Right cardiac atrium (tissue), 5 donors: Measurements from ENCODE around the gene KCNK7. TPM values are rescaled to one million over a fixed set of nuclear protein-coding genes. Genes with fewer than 3 reads are reported as not detected.

Experiments
- ATAC-seq, 2 donors: fragments of 200-7000 bp; cut with Tn5 transposase; one replicate each; pipeline versions ENCODE4 v1.8.0 to v1.9.1; 2020; ENCODE audit warnings: moderate library complexity in 2 of 2, mild to moderate bottlenecking in 1 of 2
- DNase-seq, 3 donors: peaks; one replicate each; pipeline ENCODE4 v3.0.0-alpha.2; 2020
- H3K27ac ChIP-seq: one replicate; pipeline ENCODE4 v1.5.1; 2013; ENCODE audit warnings: mild to moderate bottlenecking, low read length, control low read depth, moderate library complexity
- H3K27me3 ChIP-seq: one replicate; pipeline ENCODE4 v1.6.1; 2013; ENCODE audit not compliant: control insufficient read depth, insufficient read depth
- H3K4me1 ChIP-seq: one replicate; pipeline ENCODE4 v1.6.1; 2013; ENCODE audit warnings: low read length; ENCODE audit not compliant: control insufficient read depth, insufficient read depth
- H3K4me3 ChIP-seq: one replicate; pipeline ENCODE4 v1.5.1; 2013; ENCODE audit warnings: low read length, control low read depth
- H3K9me3 ChIP-seq: one replicate; pipeline ENCODE4 v1.6.1; 2013; ENCODE audit warnings: low read length; ENCODE audit not compliant: control insufficient read depth
- WGBS: extraction: QIAGEN DNeasy Blood & Tissue Kit; methylation state at CpG from one replicate; pipeline ENCODE4 v1.1.7; 2013; 5-methylcytosine and 5-hydroxymethylcytosine counted together
- intact Hi-C, 4 donors: fragments of 100-400 bp; cut with DNase I; formaldehyde crosslinking; loops; one replicate each; pipeline versions ENCODE4 v1.11.0 to v1.14.0; 2022 to 2023
- polyA plus RNA-seq: library from polyadenylated mRNA; stranded (reverse); fragments of 200-250 nt; gene quantifications from one replicate; pipeline ENCODE4 v1.2.3, GENCODE V29; 2013
- total RNA-seq, 4 donors: library from RNA; stranded (reverse); fragmentation: NEBNext Ultra II Directional; extraction: Animal tissue kit (Norgen Biotek cat#: 25700); gene quantifications; one replicate each; pipeline ENCODE4 v1.2.1, GENCODE V29; 2021
- donor health status: healthy with polysubstance abuse.
- donor health status: DM: no; HTN: yes; CAD: no.
- donor health status: DM: no; HTN: no; CAD: no.
- donor health status: DM: no; HTN: yes; CAD: no; lungs with severe emphysema.
- donor health status: DM: yes; HTN: yes; CAD: no.

KCNK7 gene
- total and polyA plus RNA-seq, 5 donors: 0.18 to 0.88 (median 0.31) TPM

DNA sequence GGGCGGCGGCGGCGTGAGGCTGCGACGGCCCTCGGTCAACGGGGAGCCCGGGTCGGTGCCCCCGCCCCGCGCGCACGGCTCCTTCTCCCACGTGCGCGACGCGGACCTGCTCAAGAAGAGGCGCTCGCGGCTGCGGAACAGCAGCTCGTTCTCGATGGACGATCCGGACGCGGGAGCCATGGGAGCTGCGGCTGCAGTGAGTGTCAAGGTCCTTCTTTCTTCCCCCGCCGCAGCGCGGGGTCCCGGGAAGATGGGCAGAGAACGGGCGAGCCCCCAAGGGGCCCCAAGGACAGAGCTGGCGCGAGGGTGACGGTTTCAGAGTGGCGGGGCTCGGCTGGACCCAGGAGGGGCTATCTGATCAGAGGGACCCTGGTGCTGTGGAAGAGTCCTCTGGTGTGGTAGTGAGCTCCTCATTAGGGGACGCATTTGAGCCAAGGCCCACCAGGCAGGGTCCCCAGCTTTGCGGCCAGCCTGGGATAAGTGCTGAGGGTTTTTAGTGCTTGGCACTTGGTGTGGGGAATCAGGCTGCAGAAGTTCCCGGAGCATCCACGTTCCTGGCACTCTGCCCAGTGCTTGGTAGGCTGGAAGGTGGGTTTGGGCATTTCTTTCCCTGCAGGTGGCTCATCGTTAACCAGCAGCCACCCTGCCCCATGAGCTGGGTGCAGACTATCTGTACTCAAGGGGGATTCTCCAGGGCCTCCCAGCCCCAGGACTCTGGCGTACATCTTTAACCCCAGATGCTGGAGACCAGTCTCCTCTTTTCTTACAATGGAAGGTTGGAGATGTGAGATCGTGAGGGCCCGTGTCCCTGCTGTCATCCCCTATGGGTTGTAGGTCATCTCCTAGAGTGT lies 10.0 kb downstream of the KCNK7 start:
- intact Hi-C loops: no loop called here
- H3K27me3 ChIP-seq: no peaks in the 10 kb centered on the region
- no peak overlapping the region for H3K27ac ChIP-seq
- no peaks in the 10 kb centered on the region for H3K9me3 ChIP-seq
- DNase-seq (peak in 2 of 3 donors; percentile 71 to 73), ATAC-seq (no peak)
- no peak overlapping the region for H3K4me3 ChIP-seq
- peaks cover 2% of the 10 kb centered on the region for H3K4me1 ChIP-seq
- WGBS: 73% methylated on average over 51 of the region's 51 CpGs

- no peak overlapping the region for H3K27ac ChIP-seq
- no peaks in the 10 kb centered on the region for H3K27me3 ChIP-seq
- 68% methylated on average over 46 of the region's 46 CpGs for WGBS
- no peak for ATAC-seq
- peaks cover 2% of the 10 kb centered on the region for H3K4me1 ChIP-seq
- peak; percentile 28 to 71 (median 51) for DNase-seq
- no peak overlapping the region for H3K4me3 ChIP-seq
- intact Hi-C loops: no loop called here
- H3K9me3 ChIP-seq: no peaks in the 10 kb centered on the region
Observed at GRCh38 chr11:65584723-65585171, 10.9 kb downstream of the KCNK7 start.

- Histone ChIP-seq H3K27me3 (no peaks in the 10 kb centered on the region), H3K27ac (no peak overlapping the region), H3K4me1 (peaks cover 2% of the 10 kb centered on the region), H3K9me3 (no peaks in the 10 kb centered on the region), H3K4me3 (no peak overlapping the region)
- DNase-seq (peak in 1 of 3 donors; percentile 49), ATAC-seq (no peak)
- WGBS: 83% methylated on average over 8 of the region's 8 CpGs
- intact Hi-C loops: no loop called here
Observed at GRCh38 chr11:65584106-65584505, 11.5 kb downstream of the KCNK7 start.

- no peak overlapping the region for H3K27ac ChIP-seq
Observed at GRCh38 chr11:65583589-65583988, 12.0 kb downstream of the KCNK7 start.

GRCh38 chr11:65581928-65582327 lies 13.7 kb downstream of the KCNK7 start:
- Histone ChIP-seq H3K4me1 (peaks cover 5% of the 10 kb centered on the region), H3K27ac (no peak overlapping the region), H3K9me3 (no peaks in the 10 kb centered on the region), H3K4me3 (no peak overlapping the region), H3K27me3 (no peaks in the 10 kb centered on the region)
- intact Hi-C loops: no loop called here
- peak in 1 of 3 donors; percentile 47 for DNase-seq
- no peak for ATAC-seq
- WGBS: 91% methylated on average over 3 of the region's 3 CpGs

More at GRCh38 chr11:65583589-65583988, 12.0 kb downstream of the KCNK7 start:
- 84% methylated on average over 10 of the region's 10 CpGs for WGBS
- H3K4me1 ChIP-seq: peaks cover 2% of the 10 kb centered on the region
- no peak overlapping the region for H3K4me3 ChIP-seq
- H3K27me3 ChIP-seq: no peaks in the 10 kb centered on the region
- no peaks in the 10 kb centered on the region for H3K9me3 ChIP-seq
- ATAC-seq (no peak), DNase-seq (peak in 1 of 3 donors; percentile 53)
- intact Hi-C loops: no loop called here

DNA sequence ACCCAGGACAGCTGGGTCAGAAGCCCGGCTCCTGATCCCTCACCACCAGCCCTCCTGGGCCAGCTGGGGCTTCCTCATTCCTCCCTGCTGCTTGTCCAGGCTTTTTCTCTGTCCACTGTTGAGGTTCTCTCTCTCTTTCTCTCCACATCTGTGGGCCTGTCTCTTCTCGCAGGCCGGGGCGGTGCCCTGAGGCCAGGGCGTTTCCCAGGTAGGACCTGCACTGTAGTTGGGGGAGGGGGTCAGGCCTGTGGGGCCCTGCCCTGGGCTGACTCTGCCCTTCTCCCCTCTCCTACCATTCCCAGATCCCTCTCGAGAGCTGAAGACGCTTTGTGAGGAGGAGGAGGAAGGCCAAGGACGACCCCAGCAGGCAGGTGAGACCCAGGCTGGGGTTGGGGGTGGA lies 14.8 kb downstream of the KCNK7 start:
- intact Hi-C loops: no loop called here
- Histone ChIP-seq H3K4me1 (peaks cover 7% of the 10 kb centered on the region), H3K4me3 (no peak overlapping the region), H3K27ac (no peak overlapping the region), H3K27me3 (no peaks in the 10 kb centered on the region), H3K9me3 (no peaks in the 10 kb centered on the region)
- ATAC-seq (no peak), DNase-seq (peak in 1 of 3 donors; percentile 51)
- 92% methylated on average over 8 of the region's 8 CpGs for WGBS

- H3K27ac ChIP-seq: no peak overlapping the region
- intact Hi-C loops: no loop called here
- WGBS: 89% methylated on average over 19 of the region's 19 CpGs
- H3K4me3 ChIP-seq: no peak overlapping the region
- H3K27me3 ChIP-seq: no peaks in the 10 kb centered on the region
- H3K4me1 ChIP-seq: peaks cover 7% of the 10 kb centered on the region
- DNase-seq (peak in 1 of 3 donors; percentile 45), ATAC-seq (no peak)
- no peaks in the 10 kb centered on the region for H3K9me3 ChIP-seq
Observed at GRCh38 chr11:65580031-65580692, 15.4 kb downstream of the KCNK7 start.

DNA sequence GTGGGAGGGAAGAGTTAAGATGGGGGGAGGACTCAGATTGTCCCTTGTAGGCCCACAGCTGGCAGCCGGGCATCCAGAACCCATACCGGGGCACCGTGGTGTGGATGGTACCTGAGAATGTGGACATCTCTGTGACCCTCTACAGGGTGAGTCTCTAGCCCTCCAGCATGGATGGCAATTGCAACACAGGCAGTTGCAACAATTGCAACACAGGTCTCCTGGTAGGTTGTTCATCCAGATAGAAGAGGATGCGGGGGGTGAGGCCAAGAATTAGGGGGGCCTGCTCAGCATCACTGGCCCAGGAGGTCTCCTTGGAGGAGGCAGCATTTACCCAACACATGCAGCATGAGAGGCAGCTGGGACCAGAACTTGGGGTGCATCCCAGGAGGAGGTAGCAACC lies 16.3 kb downstream of the KCNK7 start:
- H3K4me1 ChIP-seq: peaks cover 7% of the 10 kb centered on the region

DNA sequence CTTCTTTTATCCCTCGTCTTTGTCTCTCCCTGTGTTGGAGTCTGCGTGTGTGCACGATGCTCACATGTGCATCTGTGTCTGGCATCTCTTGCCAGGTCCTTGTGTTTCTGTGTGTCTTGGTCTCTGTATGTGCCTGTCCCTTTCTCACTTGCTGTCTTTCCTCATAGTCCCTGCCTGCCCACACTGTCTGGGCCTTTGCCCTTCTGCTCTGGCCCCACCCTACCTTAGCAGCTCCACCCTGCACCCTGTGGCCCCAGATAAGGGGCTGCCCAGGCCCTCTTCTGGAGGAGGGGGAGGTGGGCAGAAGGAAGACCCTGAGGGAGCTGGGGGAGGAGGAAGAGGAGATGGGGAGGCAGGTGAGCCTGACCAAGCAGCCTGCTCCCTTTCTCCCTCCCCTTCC lies 16.9 kb downstream of the KCNK7 start:
- peaks cover 9% of the 10 kb centered on the region for H3K4me1 ChIP-seq
- no peaks in the 10 kb centered on the region for H3K27me3 ChIP-seq
- H3K4me3 ChIP-seq: no peak overlapping the region
- 68% methylated on average over 3 of the region's 3 CpGs for WGBS
- intact Hi-C loops: loop anchor here in 1 of 4 donors (5.0 kb wide), 1 partner anchor 34 kb away; the partner anchor contains the start of gene MAP3K11
- no peaks in the 10 kb centered on the region for H3K9me3 ChIP-seq
- ATAC-seq: no peak
- DNase-seq: no peak
- H3K27ac ChIP-seq: no peak overlapping the region

More for the DNA sequence above, 16.3 kb downstream of the KCNK7 start:
- H3K27ac ChIP-seq: no peak overlapping the region
- DNase-seq: no peak
- no peak for ATAC-seq
- H3K27me3 ChIP-seq: no peaks in the 10 kb centered on the region
- H3K9me3 ChIP-seq: no peaks in the 10 kb centered on the region
- WGBS: 85% methylated on average over 4 of the region's 4 CpGs
- intact Hi-C loops: loop anchor here in 1 of 4 donors (5.0 kb wide), 1 partner anchor 33 kb away; the partner anchor contains the start of gene MAP3K11
- no peak overlapping the region for H3K4me3 ChIP-seq

- 88% methylated on average over 7 of the region's 7 CpGs for WGBS
- ATAC-seq (no peak), DNase-seq (peak in 1 of 3 donors; percentile 45)
- no peak overlapping the region for H3K4me3 ChIP-seq
- intact Hi-C loops: loop anchor here in 1 of 4 donors (5.0 kb wide), 1 partner anchor 34 kb away; the partner anchor contains the start of gene MAP3K11
- peak overlapping the region; percentile 92 for H3K27ac ChIP-seq
- no peaks in the 10 kb centered on the region for H3K9me3 ChIP-seq
- H3K27me3 ChIP-seq: no peaks in the 10 kb centered on the region
- H3K4me1 ChIP-seq: peaks cover 9% of the 10 kb centered on the region
Observed at GRCh38 chr11:65578134-65578533, 17.5 kb downstream of the KCNK7 start.

DNA sequence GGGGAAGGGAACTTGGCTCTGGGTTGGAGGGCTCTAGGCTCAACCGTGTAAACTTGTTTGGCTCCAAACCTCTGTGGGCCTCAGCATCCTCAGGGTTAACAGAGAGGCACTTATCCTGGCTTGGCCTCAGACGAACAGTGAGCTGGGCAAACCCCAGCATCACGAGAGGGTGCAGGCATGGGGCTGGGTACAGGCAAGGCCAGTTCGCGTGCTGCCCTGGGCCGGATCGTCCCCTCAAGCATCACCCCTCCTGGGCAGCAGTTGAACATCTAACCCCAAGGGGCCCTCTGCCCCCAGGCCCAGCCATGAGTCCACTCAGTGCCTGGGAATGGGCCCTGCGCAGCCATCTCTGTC lies 17.9 kb downstream of the KCNK7 start:
- intact Hi-C loops: loop anchor here in 1 of 4 donors (5.0 kb wide), 1 partner anchor 35 kb away; the partner anchor contains the start of gene MAP3K11
- Histone ChIP-seq H3K9me3 (no peaks in the 10 kb centered on the region), H3K27ac (peak overlapping the region; percentile 92), H3K4me1 (peaks cover 9% of the 10 kb centered on the region), H3K4me3 (no peak overlapping the region), H3K27me3 (no peaks in the 10 kb centered on the region)
- 30% methylated on average over 8 of the region's 8 CpGs for WGBS
- ATAC-seq: no peak
- DNase-seq: peak in 2 of 3 donors; percentile 65 to 72
